HG02938 (cell line): Measurements from ENCODE around the gene PUS3.

Source experiments
- ATAC-seq: cut with Tn5 transposase; IDR thresholded peaks from one replicate; pipeline ENCODE4 v1.9.1; 2021; ENCODE audit warnings: mild to moderate bottlenecking, moderate library complexity; ENCODE audit not compliant: unreplicated experiment

Gene PUS3

DNA sequence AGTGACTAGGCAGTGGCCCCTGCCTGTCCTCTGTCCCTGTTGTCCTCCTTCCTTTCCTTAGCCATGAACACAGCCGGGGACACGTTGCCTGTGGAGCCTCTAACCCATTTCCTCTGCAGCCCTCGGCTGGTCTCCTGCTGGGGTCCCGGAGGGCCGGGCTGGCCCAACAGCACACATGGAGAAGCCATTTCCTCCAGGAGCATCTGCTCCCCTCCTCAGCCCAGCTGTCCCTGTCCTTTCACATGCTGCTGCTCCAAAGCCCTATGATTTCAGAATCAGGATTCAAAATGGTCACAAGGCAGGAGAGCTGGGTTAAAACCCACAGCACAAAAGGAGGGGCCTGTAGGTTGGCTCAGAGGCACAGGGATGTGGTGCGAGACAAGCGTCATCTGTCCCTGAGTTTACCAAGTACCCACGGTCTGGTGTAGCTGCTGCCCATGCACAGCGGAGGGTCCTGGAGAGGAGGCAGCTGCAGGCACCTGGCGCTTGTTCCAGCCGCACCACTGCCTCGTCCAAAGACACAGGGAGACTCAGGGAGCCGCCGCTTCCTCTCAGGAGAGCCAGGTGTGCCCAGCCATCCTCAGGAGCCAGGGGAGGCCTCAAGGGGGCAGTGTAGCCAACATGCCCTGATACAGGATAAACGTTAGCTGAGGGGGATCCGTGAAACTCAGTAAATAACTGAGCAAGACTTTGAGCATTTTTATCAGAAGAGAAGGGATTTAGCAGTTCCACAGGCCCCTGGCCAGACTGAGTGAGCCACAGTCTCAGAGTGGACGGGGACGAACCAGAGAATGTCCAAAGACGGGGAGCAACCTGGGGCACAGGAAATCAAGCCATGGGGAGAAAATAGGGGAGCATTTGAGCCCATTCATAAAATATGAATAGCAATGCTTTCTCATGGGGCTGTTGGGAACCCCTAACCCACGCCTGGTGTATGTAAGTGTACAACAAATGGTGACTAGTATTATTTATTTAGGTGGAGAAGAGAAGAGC lies 38.9 kb upstream of the PUS3 start:
- no peak for ATAC-seq

- ATAC-seq, result no peak
These were observed 38.2 kb upstream of the PUS3 start for GRCh38 chr11:125941267-125941618.

DNA sequence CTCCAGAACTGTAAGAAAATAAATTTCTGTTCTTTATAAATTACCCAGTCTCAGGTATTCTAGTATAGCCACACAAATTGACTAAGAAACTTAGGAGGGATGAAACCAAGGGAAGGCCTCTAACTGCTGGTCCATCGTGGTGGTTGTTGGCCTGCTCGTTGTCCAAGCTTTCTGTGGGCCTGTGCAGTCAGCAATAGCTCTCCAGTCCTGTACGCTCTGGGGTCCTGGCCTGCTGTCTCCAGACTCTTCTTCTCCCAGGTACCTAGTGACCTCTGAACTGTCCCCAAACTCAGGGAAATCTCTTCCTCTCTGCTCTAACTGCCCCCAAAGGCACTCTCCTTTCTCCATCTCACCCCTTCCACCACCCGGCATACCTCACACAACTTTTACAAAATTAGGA lies 37.1 kb upstream of the PUS3 start:
- ATAC-seq, result no peak

DNA sequence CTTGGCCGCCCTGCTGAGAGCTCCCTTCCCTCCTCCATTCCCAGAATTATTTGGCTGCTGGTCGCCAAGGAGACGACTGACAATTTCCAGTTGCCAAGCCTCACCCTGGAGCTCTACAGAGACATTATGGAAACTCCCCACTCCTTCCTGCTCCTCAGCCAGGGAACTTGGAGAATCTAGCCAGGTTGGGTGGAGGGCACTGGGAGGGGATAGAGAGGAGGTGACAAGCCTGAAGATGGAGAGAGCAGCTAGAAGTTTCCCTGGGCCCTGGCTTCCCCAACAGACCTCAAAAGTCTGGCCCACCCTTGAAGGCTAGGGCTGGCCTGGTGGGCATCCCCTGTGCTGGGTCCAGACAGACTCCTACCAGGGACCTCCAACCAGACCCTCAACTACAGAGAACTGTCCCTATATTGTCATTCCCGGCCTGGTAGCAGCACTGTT lies 36.1 kb upstream of the PUS3 start:
- no peak for ATAC-seq

DNA sequence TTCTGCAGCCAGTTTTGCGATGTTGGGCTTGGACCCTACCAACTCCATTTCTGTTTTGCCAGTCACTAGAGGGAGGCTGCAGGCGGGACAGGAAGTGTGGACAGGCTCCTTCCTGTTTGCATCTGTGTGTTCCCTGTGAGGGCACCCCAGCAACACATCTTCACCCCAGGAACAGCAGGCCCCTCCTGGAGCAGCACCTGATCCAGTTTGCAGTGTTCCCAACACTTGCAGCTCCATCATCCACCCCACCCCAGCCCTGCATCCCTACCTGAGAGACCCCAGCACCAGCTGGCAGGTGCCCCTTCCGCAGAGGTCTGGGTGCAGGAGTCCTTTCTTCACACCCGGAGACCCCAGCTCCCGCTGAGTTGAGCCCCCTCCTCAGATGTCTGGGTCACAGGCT lies 35.4 kb upstream of the PUS3 start:
- ATAC-seq, result no peak

- ATAC-seq, result no peak
These were observed 32.7 kb upstream of the PUS3 start for GRCh38 chr11:125935618-125936199.

- no peak for ATAC-seq
These were observed 32.0 kb upstream of the PUS3 start for GRCh38 chr11:125935056-125935455.

DNA sequence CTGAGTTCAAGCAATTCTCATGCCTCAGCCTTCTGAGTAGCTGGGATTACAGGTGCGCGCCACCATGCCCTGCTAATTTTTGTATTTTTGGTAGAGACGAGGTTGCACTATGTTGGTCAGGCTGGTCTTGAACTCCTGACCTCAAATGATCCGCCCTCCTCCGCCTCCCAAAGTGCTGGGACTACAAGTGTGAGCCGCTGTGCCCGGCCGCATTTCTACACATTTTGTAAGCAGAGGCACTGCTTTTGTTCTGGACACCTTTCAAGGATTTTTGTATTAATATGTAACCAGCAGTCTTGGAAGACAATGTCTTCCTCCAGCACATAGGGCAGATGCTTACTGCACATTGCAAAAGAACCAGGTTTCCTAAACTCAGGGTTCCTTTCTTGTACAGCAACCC lies 31.5 kb upstream of the PUS3 start:
- no peak for ATAC-seq

- no peak for ATAC-seq
These were observed 30.2 kb upstream of the PUS3 start for GRCh38 chr11:125933030-125933813.

DNA sequence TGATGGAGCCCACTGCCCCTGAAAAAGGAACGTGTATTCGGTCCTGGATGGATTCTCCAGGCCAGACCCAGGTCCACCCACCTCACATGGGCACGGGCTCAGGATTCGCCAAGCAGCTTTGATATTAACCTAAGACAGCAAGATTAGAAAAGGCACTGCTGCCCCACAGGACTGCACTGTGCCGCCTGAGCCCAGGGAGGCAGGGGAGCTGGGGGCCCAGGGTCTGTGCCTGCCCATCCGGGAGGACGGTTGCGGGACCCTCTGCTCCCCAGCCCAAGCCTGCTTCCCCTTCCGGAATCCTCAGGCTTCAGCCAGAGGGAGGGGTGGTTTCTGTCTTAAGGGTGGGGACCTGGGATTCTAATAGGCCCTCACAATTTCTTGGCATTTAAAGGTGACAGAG lies 29.3 kb upstream of the PUS3 start:
- no peak for ATAC-seq

- no peak for ATAC-seq
These were observed 28.7 kb upstream of the PUS3 start for GRCh38 chr11:125931668-125932067.

DNA sequence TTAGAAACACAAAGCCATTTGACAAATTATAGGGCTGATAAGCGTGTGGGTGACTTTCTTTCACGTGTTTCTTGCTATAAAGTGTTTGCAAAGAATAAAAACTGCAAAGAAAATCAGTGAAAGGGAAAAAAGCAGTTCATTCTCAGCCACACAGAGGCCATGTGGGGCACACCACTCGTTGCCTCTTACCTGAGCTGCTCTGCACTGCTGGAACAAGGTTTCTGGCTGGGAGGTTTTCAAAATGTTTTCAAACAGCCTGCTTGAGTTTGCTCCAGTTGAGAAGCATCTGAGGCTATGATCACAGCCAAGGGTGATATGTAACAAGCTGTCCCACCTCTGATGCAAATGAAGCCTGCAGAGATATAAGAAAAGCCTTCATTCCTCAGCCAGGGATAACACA lies 28.1 kb upstream of the PUS3 start:
- no peak for ATAC-seq

DNA sequence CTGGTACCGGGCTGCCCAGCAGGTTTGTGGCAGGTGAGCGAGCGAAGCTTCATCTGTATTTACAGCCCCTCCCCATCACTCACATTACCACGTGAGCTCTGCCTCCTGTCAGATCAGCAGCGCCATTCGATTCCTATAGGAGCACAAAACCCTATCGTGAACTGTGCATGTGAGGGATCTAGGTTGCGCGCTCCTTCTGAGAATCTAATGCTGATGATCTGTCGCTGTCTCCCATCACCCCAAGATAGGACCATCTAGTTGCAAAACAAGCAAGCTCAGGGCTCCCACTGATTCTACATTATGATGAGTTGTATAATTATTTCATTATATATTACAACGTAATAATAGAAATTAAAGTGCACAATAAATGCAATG lies 27.1 kb upstream of the PUS3 start:
- no peak for ATAC-seq

- ATAC-seq, result no peak
These were observed 26.6 kb upstream of the PUS3 start for GRCh38 chr11:125929445-125930075.

- ATAC-seq, result no peak
These were observed 23.7 kb upstream of the PUS3 start for GRCh38 chr11:125926682-125927081.

DNA sequence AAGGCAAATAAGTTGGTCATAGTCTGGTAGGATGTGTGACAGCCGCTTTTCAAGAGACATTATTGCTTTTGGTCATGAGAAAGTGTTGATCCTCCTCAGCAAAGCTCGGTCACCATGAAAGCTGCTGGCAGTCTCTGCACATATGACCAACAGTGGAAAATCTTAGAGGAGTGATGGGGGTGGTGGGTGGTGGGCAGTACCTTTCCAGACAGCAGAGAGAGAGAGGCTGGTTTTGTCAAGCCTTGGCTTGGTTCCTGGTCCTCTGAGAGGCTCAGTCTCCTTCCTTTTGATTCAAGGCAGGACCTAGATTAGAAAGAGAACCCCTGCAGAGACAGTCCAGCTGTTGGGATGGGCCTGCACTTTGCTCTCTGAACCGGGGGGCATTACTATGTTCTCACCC lies 22.8 kb upstream of the PUS3 start:
- no peak for ATAC-seq

GRCh38 chr11:125925247-125925740 lies 22.3 kb upstream of the PUS3 start:
- ATAC-seq, result no peak

DNA sequence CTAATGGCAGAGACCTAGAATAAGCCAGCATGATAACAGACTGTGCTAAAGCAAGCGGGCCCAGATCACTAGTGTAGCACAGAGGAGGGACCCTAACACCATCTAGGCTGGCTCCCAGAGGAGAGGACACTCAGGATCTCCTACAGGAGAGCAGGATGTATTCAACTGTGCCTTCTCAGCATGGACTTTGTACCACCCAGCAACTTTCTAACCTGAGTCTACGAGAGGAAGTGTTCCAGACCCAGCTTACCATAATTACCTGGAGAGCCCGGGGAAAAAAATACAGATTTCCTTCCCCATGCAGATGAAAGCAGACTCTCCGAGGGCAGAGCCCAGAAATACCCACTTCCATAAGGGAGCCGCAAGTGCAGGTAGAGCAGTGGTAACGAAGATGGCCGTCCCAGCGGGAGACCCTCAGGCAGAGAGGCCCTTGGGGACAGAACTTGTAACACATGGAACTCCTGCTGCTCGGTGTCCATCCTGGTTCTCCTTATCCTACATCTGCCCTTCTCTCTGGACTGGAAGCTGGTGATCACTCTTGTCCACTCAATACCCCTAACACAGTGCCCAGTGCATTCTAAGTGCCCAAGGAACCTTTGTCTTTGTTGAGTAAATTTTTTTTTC lies 21.5 kb upstream of the PUS3 start:
- ATAC-seq, result no peak

- no peak for ATAC-seq
These were observed 20.6 kb upstream of the PUS3 start for GRCh38 chr11:125923633-125924032.

DNA sequence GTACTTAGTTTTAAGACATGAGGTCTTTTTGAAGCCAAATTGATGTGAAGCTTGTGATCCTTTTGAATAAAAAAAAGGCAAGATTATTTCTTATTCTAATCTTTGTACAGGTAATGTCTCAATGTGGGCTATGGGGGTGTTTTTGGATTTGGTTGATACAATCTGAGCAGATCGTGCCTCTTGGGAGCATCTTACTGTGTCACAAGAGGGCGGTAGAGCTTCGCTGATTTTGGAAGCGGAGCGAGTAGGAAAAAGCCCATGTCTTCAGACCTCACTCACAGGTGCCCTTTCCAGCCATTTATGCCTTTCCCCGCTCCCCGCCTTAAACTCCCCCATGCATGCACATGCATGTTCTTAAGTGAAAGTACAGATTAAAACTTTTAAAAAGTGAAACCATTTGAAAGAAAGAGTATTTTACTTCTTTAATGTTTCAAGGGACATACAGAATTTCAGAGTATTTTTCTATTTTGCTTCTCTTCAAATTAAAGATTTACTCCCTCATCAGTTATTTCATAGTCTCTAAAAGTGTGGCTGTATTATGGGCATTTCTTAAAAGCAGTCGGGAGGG lies 20.1 kb upstream of the PUS3 start:
- ATAC-seq, result peak; percentile 62
